SK-N-SH (cell line): ENCODE data around the gene SERBP1.

Source experiments
- CHD2 ChIP-seq: fragments of 150-350 bp; IDR thresholded peaks from 2 replicates; pipeline ENCODE4 v1.6.1; 2018; ENCODE audit warnings: low read length; ENCODE audit not compliant: partially characterized antibody
- CTCF ChIP-seq: fragments of 200-600 bp; sonication (generic); IDR thresholded peaks from 2 replicates; pipeline ENCODE4 v1.6.1; 2017; ENCODE audit warnings: antibody characterized with exemption, mild to moderate bottlenecking, moderate library complexity
- JUND ChIP-seq: IDR thresholded peaks from 2 replicates; pipeline ENCODE4 v1.4.0; 2012
- MAX ChIP-seq: IDR thresholded peaks from 2 replicates; pipeline ENCODE4 v1.4.0; 2012; ENCODE audit warnings: low read depth

- no peak for TF ChIP-seq MAX
- TF ChIP-seq CHD2 = no peak
- no peak for TF ChIP-seq CTCF
- no peak for TF ChIP-seq JUND
Measured at GRCh38 chr1:67404212-67404620, 26.0 kb downstream of the SERBP1 start.
